Vagina (tissue), 2 donors: ENCODE data around the gene FXR2.

Experiments
- POLR2A ChIP-seq, 2 donors: fragments of 450-650 bp; IDR thresholded peaks; one replicate each; pipeline ENCODE4 v1.6.1; 2017; ENCODE audit warnings: antibody characterized with exemption in 2 of 2, mild to moderate bottlenecking in 2 of 2, moderate library complexity in 2 of 2
- POLR2AphosphoS5 ChIP-seq, 2 donors: sonication (generic); formaldehyde crosslinking; IDR thresholded peaks; one replicate each; pipeline ENCODE4 v1.9.0; 2017; ENCODE audit warnings: antibody characterized with exemption in 2 of 2, mild to moderate bottlenecking in 2 of 2, low read depth in 1 of 2; ENCODE audit not compliant: insufficient read depth in 1 of 2
- TF ChIP-seq, protein P1 (sequence below), 3 experiments: fragments of 450-650 bp in 2 of 3; fragments of 200-600 bp in 1 of 3; sonication (generic) in 1 of 3; IDR thresholded peaks; one replicate each; pipeline ENCODE4 v1.5.1; 2017 to 2019; ENCODE audit warnings: antibody characterized with exemption in 3 of 3, mild to moderate bottlenecking in 2 of 3, moderate library complexity in 2 of 3

DNA sequence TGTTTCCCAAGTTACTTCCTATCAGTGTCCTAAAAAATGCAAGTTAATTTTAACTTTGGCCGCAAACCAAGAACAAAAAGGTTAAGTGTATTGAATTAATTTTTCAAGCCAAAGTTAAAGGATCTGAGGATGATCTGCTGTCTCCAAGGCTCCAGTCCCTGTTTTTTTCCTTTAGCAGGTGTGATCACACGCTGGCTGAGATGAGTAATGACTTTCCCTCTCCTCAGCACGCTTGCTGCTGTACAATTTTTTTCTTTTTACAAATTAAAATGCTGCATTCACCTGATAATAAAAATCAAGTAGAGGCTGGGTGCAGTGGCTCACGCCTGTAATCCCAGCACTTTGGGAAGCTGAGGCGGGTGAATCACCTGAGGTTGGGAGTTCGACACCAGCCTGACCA is 69.8 kb downstream of the FXR2 start:
- TF ChIP-seq, protein P1, sequence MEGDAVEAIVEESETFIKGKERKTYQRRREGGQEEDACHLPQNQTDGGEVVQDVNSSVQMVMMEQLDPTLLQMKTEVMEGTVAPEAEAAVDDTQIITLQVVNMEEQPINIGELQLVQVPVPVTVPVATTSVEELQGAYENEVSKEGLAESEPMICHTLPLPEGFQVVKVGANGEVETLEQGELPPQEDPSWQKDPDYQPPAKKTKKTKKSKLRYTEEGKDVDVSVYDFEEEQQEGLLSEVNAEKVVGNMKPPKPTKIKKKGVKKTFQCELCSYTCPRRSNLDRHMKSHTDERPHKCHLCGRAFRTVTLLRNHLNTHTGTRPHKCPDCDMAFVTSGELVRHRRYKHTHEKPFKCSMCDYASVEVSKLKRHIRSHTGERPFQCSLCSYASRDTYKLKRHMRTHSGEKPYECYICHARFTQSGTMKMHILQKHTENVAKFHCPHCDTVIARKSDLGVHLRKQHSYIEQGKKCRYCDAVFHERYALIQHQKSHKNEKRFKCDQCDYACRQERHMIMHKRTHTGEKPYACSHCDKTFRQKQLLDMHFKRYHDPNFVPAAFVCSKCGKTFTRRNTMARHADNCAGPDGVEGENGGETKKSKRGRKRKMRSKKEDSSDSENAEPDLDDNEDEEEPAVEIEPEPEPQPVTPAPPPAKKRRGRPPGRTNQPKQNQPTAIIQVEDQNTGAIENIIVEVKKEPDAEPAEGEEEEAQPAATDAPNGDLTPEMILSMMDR (IDR thresholded peaks at IDR 0.05): no peak
- no peak for TF ChIP-seq POLR2A (IDR thresholded peaks at IDR 0.05)
- no peak for TF ChIP-seq POLR2AphosphoS5 (IDR thresholded peaks at IDR 0.05; ENCODE audit: insufficient read depth in 1 of 2, low read depth in 1 of 2)
